CD4-positive, alpha-beta T cell treated with Interferon gamma for 1 hour (primary cell): ENCODE data around the gene FOXN1.

ENCODE experiments used
- DNase-seq: peaks from one replicate; pipeline ENCODE4 v3.0.0-alpha.2; 2020

Gene FOXN1

DNA sequence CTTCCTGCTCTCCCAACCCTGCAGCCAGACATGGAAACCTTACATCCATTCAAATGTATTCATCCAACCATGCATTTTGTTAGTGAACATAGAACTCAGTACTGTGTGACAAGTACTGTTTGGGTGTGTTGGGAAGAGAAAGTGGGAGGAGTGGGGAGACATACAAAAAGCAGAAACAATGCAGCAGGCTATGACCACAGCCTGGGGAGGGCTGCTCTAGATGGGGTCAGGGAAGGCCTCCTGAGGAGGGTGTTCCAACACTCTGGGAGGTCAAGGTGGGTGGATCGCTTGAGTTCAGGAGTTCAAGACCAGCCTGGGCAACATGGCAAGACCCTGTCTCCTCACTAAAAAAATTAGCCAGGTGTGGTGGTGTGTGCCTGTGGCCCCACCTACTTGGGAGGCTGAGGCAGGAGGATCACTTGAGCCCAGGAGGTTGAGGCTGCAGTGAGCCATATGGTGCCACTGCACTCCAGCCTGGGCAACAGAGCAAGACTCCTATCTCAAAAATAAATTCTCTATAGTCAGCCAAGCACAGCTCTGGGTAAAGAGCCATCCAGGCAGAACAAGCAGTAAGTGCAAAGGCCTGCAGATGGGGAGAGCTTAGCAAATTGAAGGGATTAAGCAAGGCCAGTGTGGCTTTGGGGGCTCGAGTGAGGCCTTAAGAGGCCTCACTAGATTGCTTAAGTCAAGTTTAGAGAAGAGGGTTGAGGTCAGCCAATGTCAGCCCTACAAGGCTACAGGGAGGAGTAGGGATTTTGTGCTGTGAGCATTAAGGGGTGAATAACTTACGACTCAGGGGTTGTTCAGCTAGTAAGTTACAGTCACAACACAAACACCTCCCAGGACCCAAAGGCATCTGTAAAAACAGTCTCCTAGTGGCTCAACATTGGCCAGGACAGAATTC lies 27.2 kb upstream of the FOXN1 start:
- DNase-seq, result no peak

DNA sequence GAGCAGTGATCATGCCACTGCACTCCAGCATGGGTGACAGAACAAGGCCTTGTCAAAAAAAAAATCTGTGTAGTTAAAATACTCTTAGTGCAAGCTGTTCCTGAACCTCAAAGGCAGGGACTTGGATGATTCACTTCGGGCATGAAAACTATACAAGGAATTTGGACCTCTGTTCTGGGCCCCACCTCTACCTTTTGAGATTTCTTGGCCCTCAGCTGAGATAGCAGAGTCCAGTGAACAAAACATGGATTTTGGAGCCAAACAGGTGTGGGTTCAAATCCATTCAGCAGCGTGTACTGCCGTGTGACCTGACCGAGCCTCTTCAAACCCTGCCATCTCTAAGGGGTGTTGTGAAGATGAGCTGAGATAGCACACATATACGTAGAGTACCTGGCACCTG lies 25.9 kb upstream of the FOXN1 start:
- no peak for DNase-seq

DNA sequence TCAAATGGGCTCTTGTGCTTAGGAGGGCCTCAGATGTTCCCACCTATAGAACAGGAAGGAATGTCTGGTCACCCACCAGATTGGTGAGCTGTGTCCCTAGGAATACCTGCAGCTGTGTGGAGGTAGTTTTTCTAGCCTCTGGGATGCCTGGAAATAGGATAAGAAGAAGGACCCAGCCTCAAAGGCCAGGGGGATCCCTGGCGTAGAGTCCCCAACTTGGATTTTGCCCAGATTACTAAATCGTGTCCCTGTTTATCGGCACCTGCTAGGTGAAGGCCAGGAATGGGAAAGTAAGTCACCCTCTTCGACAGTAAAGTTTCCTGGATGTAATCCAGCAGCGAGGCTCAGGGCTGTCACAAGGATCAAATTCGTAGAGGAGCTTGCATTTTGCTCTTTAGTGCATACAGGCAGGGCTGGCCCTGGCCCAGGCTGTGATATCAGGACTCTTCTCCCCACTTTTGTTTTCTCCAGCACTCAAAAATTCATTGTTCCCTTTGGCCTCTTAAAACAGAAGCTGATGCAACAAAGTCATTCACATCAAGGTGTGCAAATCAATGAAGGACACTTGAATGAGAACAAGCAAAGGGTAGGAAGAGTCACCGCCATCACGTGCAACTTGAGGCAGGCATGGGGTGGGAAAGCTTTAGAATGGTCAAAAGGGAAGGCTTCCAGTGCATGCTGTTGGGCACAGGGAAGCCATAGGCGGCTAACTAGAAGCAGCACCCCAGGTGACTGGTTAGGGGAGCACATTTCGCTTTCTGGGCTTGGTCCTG lies 25.2 kb upstream of the FOXN1 start:
- no peak for DNase-seq

DNA sequence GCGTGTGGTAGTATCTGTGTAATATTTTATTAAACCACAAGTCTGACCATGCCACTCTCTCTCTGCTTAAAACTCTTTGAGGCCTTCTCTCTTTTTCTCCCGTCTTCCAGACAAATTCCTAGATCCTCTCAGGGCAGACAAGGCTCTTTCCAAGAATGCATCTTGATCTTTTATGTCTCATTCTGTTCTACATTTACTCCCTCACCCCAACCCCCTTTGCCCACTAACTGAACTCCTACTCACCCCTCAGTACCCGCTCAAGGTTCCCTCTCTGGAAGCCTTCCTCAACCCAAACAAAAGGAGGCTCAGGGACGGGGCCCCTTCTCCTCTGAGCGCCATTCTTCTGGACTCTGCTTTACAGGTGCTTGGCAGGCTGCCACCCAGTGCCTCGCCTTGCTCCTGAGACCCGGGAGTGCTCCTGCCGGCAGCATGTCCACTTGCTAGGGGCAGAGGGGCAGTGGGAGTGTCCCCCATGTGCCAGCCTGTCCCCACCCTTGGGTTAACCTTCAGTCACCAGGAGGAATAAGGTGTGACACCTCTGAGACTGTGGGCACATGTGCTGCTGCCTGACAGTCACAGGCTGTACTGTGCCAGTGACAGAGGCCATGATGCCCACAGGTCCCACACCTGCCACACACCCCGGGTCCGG lies 23.5 kb upstream of the FOXN1 start:
- no peak for DNase-seq

DNA sequence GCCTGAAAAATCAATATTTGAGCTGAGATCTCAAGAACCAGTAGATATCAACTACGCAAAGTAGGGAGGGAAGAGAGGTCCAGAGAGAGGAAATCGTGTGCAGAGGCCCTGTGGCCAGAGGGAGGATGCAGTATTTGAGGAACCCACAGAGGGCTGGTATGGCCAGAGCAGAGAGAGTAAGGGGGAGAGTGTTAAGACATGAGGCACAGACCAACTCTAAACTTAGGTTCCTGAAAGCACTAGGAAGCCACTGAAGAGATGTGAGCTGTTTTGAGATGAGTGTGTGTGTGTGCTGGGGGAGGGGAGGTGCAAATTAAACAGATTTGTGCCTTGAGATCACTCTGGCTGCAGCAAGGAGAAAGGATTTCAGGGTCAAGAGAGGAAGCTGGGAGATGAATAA lies 21.9 kb upstream of the FOXN1 start:
- no peak for DNase-seq

DNA sequence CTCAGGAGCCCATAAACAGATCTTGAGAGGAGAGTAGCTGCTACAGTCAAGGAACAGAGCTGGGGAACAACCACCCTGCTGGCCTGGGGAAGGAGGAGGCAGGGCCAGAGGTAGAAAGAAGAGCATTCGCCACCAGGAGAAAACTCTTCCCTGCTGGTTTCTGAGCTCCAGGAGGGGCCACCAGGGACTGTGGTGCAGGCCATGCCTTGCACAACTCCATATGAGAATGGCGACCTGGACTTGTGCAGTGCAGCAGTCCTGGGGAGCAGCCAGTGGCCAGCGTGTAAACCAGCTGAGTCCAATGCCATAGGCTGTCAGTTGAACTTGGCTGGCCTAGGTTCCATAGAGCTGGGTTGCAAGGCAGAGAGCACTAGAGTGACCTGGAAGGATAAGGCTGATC lies 21.1 kb upstream of the FOXN1 start:
- no peak for DNase-seq

DNA sequence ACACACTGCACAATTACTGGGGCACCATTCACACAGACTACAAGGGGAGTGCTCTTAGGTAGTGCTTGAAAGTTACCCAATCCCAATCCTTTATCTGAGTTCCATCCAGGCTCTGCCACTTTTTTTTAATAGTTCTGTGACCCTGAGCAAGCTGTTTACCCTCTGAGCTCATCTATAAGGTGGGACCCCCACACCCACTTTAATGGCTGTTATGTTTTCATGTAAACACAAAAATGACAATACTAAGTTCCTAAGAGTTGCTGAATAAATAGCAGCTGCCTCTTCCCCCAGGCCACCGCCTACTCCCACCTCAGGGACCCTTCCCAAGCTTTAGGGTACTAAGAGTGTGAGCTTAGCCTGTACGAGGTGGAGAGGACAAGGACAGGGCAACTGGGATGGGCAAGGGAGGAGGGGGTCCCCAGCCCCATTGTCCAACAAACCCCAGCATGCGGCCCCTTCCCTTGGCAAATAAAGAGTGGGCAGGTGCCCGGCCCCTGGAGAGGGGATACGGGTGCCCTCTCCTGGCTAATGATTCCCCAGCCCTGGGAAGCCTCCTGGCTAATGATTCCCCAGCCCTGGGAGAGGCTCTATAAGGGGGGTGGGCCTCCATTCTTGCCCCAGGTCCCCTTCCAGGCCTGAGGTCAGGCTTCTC lies 18.1 kb upstream of the FOXN1 start:
- DNase-seq, result no peak

DNA sequence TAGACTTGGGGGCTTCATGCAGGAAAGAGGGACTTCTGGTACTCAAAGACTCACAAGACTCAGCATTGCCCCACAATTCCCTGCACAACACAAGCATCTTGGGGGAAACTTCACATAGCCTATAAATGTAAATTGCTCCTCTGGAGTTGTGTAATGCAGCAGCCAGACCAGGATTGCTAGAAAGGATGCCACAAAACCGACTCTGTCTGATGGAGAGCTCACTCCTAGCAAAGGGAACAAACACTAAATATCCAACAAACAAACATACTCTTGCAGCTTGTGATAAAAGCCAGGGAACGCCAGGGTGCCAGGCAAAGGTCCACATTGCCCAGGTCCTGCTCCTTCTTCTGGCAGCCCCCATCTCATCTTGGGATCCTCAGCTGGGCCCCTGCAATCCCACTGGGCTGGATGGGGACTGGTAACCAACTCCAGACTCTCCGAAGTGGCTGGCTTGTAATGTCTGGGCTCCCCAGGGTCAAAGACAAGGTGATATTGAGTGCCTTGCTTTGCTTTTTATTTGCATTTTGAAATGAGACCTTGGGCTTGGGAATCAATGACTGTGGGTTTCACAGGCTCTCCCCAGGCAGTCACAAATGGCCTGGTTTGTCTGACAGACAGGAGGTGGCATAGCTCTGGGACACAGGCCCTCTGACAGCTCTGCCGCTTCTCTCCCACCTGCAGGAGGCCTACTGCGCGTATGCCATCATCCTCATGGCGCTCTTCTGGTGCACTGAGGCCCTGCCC lies 17.4 kb upstream of the FOXN1 start:
- DNase-seq, result no peak

DNA sequence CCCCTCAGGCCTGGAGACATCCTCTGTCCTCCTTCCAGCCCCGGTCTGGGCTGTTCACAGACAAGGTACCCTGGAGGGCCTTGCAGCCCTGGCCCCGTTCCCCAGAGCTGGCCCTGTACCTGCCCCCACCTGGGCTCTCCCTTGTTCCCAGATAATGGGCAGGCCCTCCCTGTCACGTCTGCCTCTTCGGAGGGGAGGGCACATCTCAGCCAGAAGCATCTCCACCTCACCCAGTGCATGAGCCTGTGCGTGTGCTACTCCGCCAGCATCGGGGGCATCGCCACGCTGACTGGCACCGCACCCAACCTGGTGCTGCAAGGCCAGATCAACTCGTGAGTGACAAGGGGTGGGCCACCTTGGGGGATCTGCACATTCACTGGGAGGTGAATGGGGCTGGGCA lies 14.9 kb upstream of the FOXN1 start:
- DNase-seq, result no peak

DNA sequence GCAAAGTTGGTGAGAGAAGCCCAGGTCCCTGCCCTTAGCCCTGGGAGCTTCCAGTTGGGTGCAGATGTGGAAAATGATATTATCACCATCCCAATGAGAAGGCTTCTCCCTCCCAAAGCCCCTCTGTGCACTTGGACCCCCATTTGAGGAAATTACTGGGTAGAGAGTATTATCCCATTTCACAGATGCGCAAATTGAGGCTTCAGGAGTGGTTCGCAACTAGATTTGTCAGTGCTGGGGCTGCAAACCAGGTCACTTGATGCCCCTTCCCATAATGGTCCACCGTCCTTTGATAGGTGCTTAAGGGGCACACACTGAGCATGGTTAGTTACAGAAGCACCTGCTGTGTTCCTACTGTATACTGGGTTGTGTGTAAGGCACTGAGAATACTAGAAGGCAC lies 14.3 kb upstream of the FOXN1 start:
- DNase-seq, result no peak

DNA sequence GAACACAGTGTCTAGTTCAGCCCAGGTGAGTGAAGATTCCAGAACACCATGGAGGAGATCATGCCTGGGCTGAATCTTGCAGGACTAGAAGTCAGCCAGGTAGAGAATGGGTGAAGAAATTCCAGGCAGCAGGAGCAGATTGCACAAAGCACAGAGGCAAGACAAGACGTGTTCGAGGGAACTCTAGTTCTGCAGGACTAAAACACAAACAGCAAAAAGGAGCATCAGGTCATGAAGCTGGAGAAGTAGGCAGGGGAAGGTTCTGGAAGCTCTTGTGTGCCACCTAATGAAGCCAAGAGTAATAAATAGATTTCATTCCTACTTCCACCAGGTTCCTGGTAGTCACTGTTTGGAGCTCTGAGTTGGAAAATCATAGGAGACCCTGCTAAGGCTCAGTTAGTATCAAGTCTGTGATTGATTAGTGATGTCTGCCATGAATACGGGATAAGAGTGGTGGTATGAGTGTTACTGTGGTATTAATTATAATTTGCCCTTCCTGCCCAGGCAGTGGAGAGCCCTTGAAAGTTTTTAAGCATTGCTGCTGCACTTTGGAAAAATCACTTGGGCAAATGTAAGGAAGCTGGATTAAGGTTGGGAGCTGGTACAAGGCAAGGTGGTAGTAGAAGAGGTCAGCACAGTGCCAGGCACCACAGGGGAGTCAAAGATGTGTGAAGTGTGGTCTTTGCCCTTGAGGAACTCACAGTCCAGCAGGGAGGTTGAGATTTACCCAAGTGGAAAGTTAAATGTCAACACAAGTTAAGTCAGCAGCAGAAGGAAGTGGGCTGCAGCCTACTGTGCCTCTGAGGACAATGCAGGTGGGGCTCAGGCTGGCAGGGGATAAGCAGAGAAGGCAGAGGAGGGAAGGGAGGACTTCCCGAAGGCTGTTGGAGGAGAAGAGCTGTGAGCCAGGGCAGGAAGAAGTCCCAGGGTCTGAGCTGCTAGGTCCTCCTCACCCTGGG lies 13.5 kb upstream of the FOXN1 start:
- no peak for DNase-seq

DNA sequence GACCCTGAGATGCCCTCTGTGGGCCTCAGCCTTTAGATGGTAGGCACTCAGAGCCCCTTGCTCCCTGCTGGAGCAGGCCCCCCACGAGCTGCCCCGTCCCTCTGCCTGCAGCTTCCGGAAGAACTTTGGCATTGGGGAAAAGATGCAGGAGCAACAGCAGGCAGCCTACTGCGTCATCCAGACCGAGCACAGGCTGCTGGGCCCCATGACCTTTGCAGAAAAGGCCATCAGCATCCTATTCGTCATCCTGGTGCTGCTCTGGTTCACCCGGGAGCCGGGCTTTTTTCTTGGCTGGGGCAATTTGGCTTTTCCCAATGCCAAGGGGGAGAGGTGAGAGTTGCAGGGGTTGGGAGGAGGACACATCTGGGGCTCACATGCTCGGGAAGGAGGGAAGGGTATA lies 12.7 kb upstream of the FOXN1 start:
- DNase-seq, result no peak

DNA sequence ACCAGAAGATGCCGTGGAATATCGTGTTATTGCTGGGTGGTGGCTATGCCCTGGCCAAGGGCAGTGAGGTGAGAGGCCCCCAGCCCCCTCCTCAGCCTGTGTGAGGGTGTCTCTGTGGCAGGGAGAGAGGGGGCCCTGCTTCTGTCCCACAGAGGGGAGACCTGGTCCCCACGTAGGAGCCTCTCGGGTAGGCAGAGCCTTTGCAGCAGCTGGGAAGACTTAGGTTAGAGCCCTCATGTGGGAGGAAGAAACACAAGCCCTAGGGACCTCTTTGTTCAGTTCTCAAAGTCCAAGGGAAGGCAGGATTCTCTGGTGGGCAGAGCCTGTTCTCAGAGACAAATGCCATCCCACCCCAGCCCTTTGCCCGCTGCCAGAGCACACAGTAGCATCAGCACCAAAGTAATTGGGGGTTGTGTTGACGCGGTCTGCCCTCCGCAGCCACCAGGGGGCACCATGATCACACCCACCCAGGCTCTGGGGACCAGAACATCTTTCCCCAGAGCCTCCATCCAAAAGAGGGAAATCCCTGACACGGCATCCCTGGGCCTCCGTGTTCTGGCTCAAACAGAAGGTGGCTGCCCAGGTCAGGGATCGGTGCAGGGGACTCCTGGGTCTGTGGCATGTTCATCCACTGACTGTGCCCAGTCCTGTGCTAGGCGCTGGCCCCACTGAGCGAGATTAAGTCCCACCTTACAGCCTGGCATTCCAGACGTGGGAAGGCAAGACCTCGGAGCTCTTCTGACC lies 11.5 kb upstream of the FOXN1 start:
- DNase-seq, result peak; percentile 68

DNA sequence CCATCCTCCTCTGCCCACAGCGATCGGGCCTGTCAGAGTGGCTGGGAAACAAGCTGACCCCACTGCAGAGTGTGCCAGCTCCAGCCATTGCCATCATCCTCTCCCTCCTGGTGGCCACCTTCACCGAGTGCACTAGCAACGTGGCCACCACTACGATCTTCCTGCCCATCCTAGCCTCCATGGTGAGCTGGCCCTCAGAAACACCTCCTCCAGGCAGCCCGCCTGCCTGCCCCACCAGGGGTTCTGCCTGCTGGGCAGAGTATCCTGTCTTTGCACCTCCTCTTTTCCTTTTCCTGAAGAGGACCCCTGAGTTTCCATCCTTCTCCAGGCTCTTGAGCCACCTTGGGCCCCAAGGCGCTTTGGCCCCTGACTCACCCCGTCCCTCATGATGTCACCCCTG lies 10.5 kb upstream of the FOXN1 start:
- DNase-seq, result no peak

DNA sequence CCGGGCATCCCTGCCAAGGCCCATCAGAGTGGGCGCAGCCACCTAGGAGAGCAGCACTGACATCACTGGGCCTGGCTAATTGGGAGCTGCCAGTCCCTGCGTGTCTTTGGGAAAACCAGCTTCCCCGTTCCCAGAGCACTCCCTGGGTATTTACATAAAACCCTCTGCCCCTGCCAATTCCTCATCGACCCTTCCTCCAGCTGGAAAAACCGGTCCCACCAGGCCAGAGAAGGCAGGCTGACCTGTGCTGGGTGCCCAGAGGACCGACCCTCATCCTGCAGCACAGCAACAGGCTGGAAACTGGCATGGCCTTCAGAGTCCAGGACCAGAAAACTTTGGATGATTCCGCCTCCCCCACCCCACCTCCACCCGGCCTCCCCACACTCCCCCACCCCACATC lies 8.2 kb upstream of the FOXN1 start:
- DNase-seq, result no peak

DNA sequence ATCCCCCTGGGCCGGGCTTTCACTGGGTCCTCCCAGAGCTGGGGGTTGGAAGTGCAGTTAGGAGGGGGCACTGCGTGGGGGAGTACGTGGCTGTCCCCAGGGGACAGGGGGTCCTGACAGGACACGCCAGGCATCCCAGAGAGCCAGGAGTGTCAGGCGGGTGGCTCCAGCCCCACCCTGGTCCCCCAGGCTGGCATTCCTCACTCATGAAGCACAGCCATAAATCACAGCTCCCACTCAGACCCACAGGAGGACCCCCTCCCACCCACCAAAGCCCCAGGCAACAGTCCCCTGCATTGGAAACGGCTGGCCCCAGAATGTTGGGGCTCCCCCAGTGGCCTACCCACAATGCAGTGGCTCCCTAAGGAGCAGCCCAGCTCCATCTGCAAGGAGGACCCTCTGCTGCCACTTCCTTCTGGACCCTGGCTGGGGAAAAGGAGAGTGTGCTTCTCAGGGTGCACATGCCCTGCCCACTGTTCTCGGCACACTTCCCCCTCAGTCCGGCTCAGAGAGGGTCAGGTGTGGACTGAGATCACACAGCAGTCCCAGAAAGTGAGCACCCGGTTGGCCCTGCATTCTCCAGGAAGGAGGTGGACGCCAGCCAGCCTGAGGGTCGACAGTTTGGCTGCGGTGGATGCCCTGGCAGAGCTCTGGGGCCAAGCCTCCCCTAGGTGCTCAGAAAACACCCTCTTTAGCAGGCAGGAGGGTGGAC lies 7.3 kb upstream of the FOXN1 start:
- DNase-seq, result no peak

DNA sequence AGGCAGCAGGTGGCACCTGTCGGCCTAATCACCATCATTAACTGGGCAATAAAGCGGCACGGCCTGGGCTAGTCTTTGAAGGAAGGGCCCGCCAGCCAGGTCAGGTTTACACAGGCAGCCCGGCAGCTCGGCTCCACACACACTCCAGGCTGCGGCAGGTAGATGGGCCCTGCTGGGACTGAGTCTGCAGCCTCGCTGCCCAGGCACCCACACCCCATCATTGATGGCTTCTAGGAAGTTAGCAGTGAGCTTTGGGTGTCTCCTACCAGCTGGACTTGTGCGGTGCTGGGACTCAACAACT lies 6.8 kb upstream of the FOXN1 start:
- no peak for DNase-seq

DNA sequence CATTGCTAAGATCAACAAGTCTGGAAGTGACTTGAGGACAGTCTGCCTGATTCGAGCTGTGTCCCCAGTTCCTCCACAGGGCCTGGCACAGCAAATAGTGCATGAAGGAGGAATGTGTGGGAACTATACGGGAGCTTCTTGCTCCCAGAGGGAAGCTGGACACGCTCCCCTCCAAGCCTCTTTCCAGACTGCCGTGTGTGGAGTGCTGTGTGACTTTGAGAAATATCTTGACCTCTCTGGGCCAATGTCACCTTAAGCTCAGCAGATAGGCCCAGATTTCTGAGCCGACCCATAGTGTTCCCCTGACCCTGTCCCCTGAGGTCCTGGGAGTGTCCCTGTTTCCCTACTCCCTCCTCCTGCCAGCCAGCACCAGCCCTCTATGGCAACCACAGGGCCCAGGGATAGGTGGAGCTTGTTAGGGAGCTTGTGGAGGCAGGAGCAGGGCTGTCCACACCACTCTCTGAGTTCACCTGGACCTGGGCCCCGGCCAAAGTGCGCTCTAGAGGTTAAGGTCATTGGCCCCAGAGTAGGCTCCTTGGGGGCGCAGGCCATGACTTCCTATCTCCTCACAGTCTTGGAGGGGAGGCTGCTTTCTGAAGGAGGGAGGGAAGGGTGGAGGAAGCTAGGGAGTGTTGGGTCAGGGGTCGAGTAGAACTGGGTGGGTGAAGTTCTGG lies 6.3 kb upstream of the FOXN1 start:
- DNase-seq, result no peak

DNA sequence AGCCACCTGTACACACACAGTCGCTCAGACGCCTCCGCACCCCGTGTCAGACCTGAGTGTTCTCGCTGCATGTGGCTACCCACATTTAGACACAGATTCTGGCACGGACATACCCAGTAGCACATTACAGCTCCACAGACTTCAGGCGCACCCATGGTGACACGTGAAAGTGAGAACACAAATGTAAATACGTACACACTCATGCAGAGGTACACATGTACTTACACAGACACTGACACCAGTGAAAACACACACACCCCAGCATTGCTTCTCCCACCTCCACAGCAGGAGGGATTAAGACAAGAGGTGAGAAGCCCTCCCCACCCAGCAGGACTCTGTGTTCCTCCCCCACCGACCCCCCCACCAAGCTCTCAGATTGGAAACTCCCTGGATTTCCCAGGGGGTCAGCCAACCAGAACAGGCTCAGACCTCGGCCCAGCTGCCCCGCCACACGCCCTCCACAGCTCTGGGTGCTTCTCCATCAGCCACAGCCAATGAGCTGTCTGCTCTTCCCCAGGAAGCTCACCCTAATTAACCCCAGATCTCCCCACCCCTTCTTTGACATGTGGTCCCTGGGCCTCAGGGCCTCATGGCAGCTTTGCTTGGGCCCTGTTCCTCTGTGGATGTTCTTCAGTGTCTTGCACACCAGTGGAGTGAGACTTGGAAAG lies 5.3 kb upstream of the FOXN1 start:
- DNase-seq, result no peak
